Medulla oblongata (tissue), 1 donor: ENCODE data around the gene PAQR7.
A peak's percentile ranks its signal among the peaks of the same experiment; 100 is the strongest.
"Not testable (repeated sequence)": the region's sequence is repeated elsewhere in the genome, so short reads cannot be mapped to it uniquely, and the experiment has no call there.

ENCODE experiments used
- DNase-seq: peaks from one replicate; pipeline ENCODE4 v3.0.0-alpha.2; 2015; ENCODE audit errors: extremely low spot score

The PAQR7 gene

GRCh38 chr1:25847929-25848328 is 27.6 kb downstream of the PAQR7 start:
- DNase-seq: no peak

DNA sequence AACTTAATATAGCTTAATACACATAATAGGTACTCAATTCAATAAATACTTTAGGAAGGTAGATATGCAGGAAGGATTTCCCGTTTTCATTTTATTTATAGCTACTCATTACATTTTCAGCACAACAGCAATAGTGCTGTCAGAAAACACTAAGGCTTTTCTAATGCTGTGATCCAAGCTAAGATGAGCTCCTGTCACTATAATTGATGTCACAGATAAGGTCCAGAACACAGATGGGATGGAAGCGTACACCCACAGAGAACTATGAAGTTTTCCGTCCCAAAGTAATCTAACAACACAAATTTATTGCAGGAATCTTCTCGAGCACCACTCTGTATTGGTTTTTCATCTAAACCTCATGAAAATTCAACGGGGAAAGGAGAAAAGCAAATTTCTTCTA is 29.8 kb downstream of the PAQR7 start:
- DNase-seq: no peak

- DNase-seq: no peak
These were observed 30.8 kb downstream of the PAQR7 start for GRCh38 chr1:25844536-25845337.

GRCh38 chr1:25843483-25843882 is 32.0 kb downstream of the PAQR7 start:
- no peak for DNase-seq

GRCh38 chr1:25839808-25840207 is 35.7 kb downstream of the PAQR7 start:
- DNase-seq: not testable (repeated sequence)

DNA sequence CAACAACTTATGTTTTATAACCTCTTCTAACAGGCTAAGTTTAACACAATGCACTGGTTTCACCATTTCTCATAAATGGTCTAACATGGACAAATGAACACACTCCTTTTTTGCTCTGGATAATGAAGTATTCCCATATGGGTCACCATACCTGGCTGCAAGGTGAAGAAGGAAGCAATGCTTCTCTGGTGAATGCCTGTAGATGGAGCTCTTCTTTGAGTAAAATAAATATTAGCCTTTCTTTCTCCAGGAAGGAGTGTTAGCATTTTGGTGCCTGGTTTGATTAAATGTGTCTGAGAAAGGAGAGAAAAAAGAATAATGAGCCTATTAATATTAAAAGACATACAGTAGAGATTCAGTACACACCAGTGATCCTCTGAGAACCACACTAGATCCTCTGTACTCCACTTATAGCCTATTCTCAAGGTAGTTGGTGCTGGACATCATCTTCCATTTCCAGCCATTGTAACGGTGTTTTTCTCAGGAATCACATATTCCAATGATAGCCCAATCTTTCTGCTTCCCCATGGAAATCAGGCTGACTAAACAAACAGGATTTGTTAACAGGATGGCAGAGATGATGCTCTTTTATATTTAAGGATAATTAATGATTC is 38.1 kb downstream of the PAQR7 start:
- no peak for DNase-seq

- no peak for DNase-seq
These were observed 38.8 kb downstream of the PAQR7 start for GRCh38 chr1:25836695-25837094.

DNA sequence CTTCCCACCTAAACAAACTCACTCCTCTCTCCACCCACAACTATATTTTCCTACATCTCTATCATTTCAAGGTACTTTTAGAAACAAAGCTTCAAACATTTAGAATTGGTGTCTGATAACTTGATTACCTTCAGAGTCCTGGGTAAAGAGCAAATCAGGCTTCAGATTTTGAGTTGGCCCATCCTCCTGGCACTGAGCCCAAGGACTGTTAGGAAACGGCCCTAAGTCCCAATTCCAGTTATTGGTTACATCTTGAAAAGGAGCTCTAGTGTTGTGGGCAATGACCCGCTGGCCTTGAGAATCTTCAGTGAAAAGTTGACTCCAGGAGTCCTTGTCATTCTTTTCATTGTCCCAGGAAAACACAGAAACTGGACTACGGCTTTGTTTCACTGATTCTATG is 40.6 kb downstream of the PAQR7 start:
- no peak for DNase-seq

DNA sequence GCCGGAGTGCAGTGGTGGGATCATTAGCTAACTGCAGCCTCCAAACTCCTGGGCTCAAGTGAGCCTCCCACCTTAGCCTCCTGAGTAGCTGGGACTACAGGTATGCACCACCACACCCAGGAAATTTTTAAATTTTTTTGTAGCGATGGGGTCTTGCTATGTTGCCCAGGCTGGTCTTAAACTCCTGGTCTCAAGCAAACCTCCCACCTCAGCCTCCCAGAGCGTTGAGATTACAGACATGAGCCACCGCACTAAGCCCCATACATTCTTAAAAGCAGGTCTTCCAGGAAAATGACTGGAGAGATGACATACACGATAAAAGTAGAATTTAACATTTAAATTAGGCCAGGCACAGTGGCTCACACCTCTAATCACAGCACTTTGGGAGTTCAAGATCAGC is 42.4 kb downstream of the PAQR7 start:
- no peak for DNase-seq

GRCh38 chr1:25832336-25833037 is 43.0 kb downstream of the PAQR7 start:
- DNase-seq: no peak

DNA sequence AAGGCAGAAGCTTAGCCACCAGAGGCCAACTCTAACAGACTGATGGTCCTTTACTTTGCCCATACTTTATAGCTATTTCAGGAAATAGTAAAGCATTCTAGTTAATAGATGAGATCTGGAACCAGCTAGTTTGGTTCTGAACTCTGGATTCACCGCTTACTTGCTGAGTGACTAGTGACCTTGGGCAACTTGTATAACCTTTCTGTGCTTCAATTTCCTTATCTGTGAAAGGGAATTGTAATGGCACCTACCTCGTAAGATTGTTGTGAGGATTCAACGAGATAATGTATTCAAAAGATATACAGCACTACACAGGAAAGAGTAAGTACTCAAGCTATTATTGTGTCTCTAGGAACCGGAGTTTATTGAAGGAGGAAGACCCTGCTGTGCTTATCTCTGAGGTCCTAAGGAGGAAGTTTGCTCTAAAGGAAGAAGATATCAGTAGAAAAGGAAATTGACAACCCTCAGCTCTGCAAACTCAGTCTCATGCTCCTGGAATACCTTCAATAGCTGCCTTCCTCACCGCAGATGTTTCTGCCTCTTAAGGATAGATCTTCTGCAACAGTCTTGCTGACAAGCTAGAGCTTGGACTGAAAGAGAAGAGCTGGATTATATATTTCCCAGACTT is 43.8 kb downstream of the PAQR7 start:
- no peak for DNase-seq

DNA sequence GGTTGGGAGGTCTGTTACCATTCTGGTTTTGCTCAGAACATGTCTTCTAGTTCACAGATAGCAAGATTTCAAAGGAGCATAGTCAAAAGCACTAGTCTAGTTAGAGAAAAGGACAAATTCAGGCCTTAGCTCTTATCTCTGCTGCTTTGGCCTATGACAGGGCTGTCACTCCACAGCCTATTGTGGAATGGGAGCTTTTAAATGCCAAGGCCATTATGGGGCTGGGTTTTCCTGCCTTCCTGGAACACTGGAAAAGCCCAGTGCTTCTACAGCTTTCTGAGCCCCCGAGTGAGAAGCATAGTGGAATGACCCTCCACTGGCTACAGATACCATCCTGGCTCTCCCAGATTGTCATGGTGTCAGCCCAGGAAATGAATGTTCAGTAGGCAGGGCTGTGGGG is 46.5 kb downstream of the PAQR7 start:
- no peak for DNase-seq

GRCh38 chr1:25828491-25828890 is 47.0 kb downstream of the PAQR7 start:
- no peak for DNase-seq

DNA sequence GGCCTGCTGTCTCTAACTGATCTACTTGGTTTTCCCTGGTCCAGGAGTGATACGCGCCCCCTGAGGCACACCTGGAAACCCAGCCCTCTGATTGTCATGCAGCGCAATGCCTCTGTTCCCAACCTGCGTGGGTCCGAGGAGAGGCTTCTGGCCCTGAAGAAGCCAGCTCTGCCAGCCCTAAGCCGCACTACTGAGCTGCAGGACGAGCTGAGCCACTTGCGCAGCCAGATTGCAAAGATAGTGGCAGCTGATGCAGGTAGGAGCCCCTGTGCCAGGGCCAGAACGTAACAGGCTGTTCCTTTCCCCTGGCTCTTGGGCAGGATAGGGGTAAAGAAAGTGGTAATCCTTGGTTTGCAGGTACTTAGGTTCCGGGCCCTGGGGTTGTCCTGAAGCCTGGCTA is 48.9 kb downstream of the PAQR7 start:
- no peak for DNase-seq

DNA sequence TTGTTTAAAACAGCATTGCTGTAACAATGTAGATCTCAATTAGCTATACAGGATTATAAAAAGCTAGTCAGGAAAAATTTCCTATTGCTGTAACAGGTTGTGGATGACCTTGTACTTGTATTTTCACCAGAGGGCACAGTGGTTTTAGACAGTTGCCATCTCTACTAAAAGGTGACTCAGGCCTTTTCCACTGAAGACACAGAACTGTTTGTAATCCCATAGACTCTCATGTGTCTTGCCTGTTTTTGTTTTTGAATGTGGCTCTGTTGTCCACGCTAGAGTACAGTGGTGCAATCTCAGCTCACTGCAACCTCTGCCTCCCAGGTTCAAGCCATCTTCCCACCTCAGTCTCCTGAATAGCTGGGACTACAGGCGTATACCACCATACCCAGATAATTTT is 49.9 kb downstream of the PAQR7 start:
- peak; percentile 43 for DNase-seq

DNA sequence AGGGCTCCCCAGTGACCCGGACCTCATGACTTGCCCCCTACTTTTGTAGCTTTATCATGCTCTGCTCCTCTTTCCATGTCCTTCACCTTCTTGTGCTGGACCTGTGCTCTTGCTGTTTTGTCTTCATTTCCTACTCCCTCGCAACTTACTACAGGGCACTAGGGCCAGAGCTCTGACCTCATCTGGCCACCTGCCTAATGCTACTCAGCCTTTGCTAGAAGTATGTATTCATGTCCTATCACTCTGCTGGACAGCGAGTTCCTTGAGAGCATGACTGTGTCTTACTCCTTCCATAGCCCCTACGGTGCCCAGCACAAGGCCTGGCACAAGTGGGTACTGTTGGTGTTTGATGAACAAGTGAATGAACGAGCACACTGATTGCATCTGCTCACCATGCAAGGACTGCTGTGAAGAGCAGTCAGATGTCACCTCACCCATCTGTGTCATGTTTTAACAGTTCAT is 53.8 kb downstream of the PAQR7 start:
- DNase-seq: no peak

DNA sequence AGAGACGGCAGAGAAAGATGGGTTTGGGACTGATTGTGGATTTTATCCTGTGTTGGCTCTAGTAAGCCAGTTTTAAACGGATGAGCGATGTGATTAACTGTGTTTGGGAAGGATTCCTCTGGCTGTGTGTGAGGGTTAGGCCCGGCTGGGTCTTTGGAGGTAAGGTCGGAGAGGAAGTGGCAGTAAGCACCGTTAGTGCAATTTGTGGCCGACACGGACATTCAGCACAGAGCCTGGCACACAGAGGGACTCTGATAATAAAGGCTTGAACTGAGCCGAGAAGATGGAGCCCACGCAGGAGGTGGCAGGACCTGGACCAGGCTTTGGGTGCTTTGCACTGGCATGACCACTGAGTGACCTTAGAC is 54.4 kb downstream of the PAQR7 start:
- DNase-seq: no peak

DNA sequence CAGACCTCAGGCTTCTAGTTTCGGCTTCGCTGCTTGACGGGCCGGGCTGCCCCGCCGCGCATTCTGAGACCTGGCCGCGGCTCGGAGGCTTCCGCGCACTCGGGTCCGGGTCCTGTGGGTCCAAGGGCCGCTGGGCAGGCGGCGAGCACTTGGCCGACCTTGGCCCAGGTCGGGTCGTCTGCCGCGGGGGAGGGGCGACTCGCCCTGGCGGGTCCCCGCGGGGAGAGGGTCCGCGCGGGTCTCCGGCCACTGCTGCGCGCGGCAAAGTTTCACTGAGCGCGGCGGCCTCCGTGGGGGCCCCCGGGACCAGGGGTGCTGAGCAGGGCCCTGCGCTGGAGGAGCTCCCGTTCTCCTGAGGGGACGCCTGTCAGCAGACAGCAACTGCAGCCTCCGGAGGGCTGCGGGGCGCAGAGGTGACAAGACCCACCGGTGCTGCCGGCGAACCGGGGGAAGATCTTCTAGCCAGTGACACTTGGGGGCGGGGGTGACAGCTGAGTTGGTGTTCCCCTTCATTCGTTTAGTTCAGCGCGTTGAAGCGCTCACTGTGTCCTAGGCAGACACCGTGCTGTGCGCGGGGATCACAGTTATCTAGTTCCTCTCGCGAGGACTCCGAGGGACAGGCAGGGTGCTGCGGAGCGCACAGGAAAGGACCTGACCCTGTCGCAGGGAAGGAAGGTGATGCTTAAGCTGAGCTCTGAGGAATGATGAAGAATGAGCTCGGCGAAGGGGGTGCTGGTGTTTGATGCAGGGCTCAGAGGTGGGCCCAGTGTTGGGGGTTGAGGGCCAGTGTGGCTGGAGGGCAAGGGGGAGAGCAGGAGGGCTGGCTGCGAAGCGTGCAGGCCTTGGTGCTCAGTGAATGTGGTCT is 55.0 kb downstream of the PAQR7 start:
- DNase-seq: no peak

GRCh38 chr1:25819491-25820246 is 55.8 kb downstream of the PAQR7 start, which contains the start of gene MTFR1L:
Gene MTFR1L, plus strand, starts transcription at chr1:25819954. Its CDS starts 3,151 bp downstream, at chr1:25823105.
- peak; percentile 86 for DNase-seq

DNA sequence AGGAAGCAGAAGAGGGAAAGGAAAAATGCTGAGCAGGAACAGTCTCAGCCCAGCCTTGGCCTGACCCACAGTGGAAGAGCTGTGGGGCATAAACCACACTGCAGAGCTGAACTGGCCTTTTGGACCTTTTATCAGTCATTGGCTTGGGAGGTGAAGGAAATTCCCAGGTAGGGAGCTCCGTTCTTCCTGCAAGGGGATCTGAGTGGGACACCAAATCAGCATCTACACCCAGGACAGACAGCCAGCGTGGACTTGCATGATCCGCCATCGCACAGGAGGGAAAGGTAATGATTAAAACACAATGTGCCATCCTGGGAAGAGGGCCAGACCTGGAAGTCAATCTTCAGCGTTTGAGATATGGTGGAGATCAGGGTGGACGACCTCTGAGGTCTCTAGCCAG is 56.9 kb downstream of the PAQR7 start:
- no peak for DNase-seq
